Esophagus (tissue), 2 donors: ENCODE results near the gene CROCC. TPM values are rescaled to one million over a fixed set of nuclear protein-coding genes. Genes with fewer than 3 reads are reported as not detected.
"Not testable (repeated sequence)": the region's sequence is repeated elsewhere in the genome, so short reads cannot be mapped to it uniquely, and the experiment has no call there.

Experiments used
- H3K27ac ChIP-seq, 2 donors: one replicate each; pipeline ENCODE4 v1.5.1; 2013; ENCODE audit warnings: low read depth in 2 of 2, mild to moderate bottlenecking in 2 of 2, inconsistent platforms in 1 of 2, low read length in 1 of 2, moderate library complexity in 1 of 2
- H3K27me3 ChIP-seq, 2 donors: one replicate each; pipeline ENCODE4 v1.6.1; 2013; ENCODE audit warnings: low read length in 2 of 2, control low read depth in 1 of 2, mild to moderate bottlenecking in 1 of 2; ENCODE audit not compliant: insufficient read depth in 2 of 2, control insufficient read depth in 1 of 2
- H3K36me3 ChIP-seq, 2 donors: one replicate each; pipeline ENCODE4 v1.6.1; 2013; ENCODE audit warnings: low read length in 1 of 2; ENCODE audit not compliant: control insufficient read depth in 2 of 2, insufficient read depth in 2 of 2
- H3K4me1 ChIP-seq, 2 donors: one replicate each; pipeline ENCODE4 v1.6.1; 2013; ENCODE audit warnings: low read length in 1 of 2; ENCODE audit not compliant: control insufficient read depth in 2 of 2, insufficient read depth in 2 of 2
- H3K4me3 ChIP-seq, 2 donors: one replicate each; pipeline ENCODE4 v1.5.1; 2013; ENCODE audit warnings: low read length in 2 of 2, mild to moderate bottlenecking in 2 of 2, low read depth in 1 of 2, moderate library complexity in 1 of 2
- H3K9me3 ChIP-seq, 2 donors: one replicate each; pipeline ENCODE4 v1.6.1; 2013; ENCODE audit warnings: mild to moderate bottlenecking in 2 of 2, low read depth in 1 of 2, low read length in 1 of 2, moderate library complexity in 1 of 2; ENCODE audit not compliant: control insufficient read depth in 2 of 2, insufficient read depth in 1 of 2
- WGBS, 2 donors: extraction: QIAGEN DNeasy Blood & Tissue Kit; methylation state at CpG; one replicate each; pipeline ENCODE4 v1.1.7; 2013; 5-methylcytosine and 5-hydroxymethylcytosine counted together
- polyA plus RNA-seq, 2 donors: library from polyadenylated mRNA; stranded (reverse); fragments of 200-250 nt; gene quantifications; one replicate each; pipeline ENCODE4 v1.2.3, GENCODE V29; 2013
- donor health status: healthy with polysubstance abuse.
- donor health status: Bipolar disorder and iron deficiency.

CROCC gene
- polyA plus RNA-seq, 2 donors = 15.5 to 64.1 TPM

GRCh38 chr1:16896316-16897055, 25.2 kb upstream of the CROCC start:
- peak overlapping the region in 1 of 2 donors; percentile 19 for H3K4me3 ChIP-seq

GRCh38 chr1:16897653-16898052, 24.1 kb upstream of the CROCC start:
- not testable (repeated sequence) for H3K36me3 ChIP-seq, H3K4me1 ChIP-seq, H3K27me3 ChIP-seq, H3K27ac ChIP-seq, H3K4me3 ChIP-seq, H3K9me3 ChIP-seq
- WGBS, 2 donors = 61 to 92% methylated on average over 1 of the region's 1 CpG

More at GRCh38 chr1:16896316-16897055, 25.2 kb upstream of the CROCC start:
- 19 to 25% methylated on average over 21 to 22 of the region's 24 CpGs for WGBS, 2 donors
- not testable (repeated sequence) for H3K27me3 ChIP-seq, H3K36me3 ChIP-seq, H3K4me1 ChIP-seq, H3K9me3 ChIP-seq
- peak overlapping the region; percentile 91 to 93 for H3K27ac ChIP-seq

- H3K27ac ChIP-seq, H3K27me3 ChIP-seq, H3K4me3 ChIP-seq, H3K4me1 ChIP-seq, H3K36me3 ChIP-seq, H3K9me3 ChIP-seq: not testable (repeated sequence)
Observed at GRCh38 chr1:16898298-16898697, 23.4 kb upstream of the CROCC start.

GRCh38 chr1:16899020-16899419, 22.7 kb upstream of the CROCC start:
- not testable (repeated sequence) for H3K4me1 ChIP-seq, H3K9me3 ChIP-seq, H3K27ac ChIP-seq, H3K27me3 ChIP-seq, H3K36me3 ChIP-seq, H3K4me3 ChIP-seq
- WGBS, 2 donors = 79 to 87% methylated on average over 2 of the region's 2 CpGs

- H3K36me3 ChIP-seq = no peaks in the 10 kb centered on the region
- H3K4me1 ChIP-seq = no peaks in the 10 kb centered on the region
- no peak overlapping the region for H3K4me3 ChIP-seq
- no peaks in the 10 kb centered on the region for H3K27me3 ChIP-seq
- WGBS, 2 donors = 68 to 86% methylated on average over 2 of the region's 2 CpGs
- no peak overlapping the region for H3K27ac ChIP-seq
- no peaks in the 10 kb centered on the region for H3K9me3 ChIP-seq
Observed at GRCh38 chr1:16900751-16901150, 21.0 kb upstream of the CROCC start.

GRCh38 chr1:16901371-16901770, 20.4 kb upstream of the CROCC start:
- not testable (repeated sequence) for H3K9me3 ChIP-seq, H3K27ac ChIP-seq, H3K27me3 ChIP-seq, H3K4me3 ChIP-seq, H3K4me1 ChIP-seq, H3K36me3 ChIP-seq
- WGBS, 2 donors = 60 to 77% methylated on average over 2 of the region's 2 CpGs

GRCh38 chr1:16903054-16903453, 18.7 kb upstream of the CROCC start:
- Histone ChIP-seq H3K36me3 (no peaks in the 10 kb centered on the region), H3K4me3 (no peak overlapping the region), H3K4me1 (no peaks in the 10 kb centered on the region), H3K27ac (no peak overlapping the region), H3K27me3 (no peaks in the 10 kb centered on the region), H3K9me3 (no peaks in the 10 kb centered on the region)
- WGBS, 2 donors = 77 to 79% methylated on average over 2 of the region's 2 CpGs

GRCh38 chr1:16903458-16903796, 18.3 kb upstream of the CROCC start:
- Histone ChIP-seq H3K9me3 (no peaks in the 10 kb centered on the region), H3K4me1 (no peaks in the 10 kb centered on the region), H3K27ac (peak overlapping the region in 1 of 2 donors; percentile 99), H3K36me3 (no peaks in the 10 kb centered on the region), H3K27me3 (no peaks in the 10 kb centered on the region), H3K4me3 (peak overlapping the region in 1 of 2 donors; percentile 76)

- Histone ChIP-seq H3K27ac (peak overlapping the region; percentile 99 to 100), H3K4me1 (no peaks in the 10 kb centered on the region)
- WGBS, 2 donors = 0 to 1% methylated on average over 27 of the region's 27 CpGs
Observed at GRCh38 chr1:16904560-16905109, 17.1 kb upstream of the CROCC start.

More at GRCh38 chr1:16904560-16905109, 17.1 kb upstream of the CROCC start:
- no peaks in the 10 kb centered on the region for H3K36me3 ChIP-seq
- H3K27me3 ChIP-seq = no peaks in the 10 kb centered on the region
- peak overlapping the region; percentile 65 to 76 for H3K4me3 ChIP-seq
- no peaks in the 10 kb centered on the region for H3K9me3 ChIP-seq
